A673 (cell line): ENCODE results near the gene CHRM2. TPM values are rescaled to one million over a fixed set of nuclear protein-coding genes. Genes with fewer than 3 reads are reported as not detected.

ENCODE experiments used
- BruUV-seq: library from RNA; stranded (reverse); fragments of 400-500 nt; replicated peaks from 2 replicates; lab custom pipeline; 2021; lab: Mats Ljungman, UMichigan
- CTCF ChIA-PET: fragments of 300-600 bp; sonication (Branson Sonifier 250); formaldehyde crosslinking; loops from one replicate; lab custom pipeline; 2022; ENCODE audit warnings: antibody characterized with exemption; lab: Charles Lee
- POLR2A ChIA-PET: fragments of 300-600 bp; sonication (Branson Sonifier 250); formaldehyde crosslinking; loops from one replicate; lab custom pipeline; 2022; ENCODE audit warnings: antibody characterized with exemption; ENCODE audit not compliant: low non-redundant PET; lab: Charles Lee
- DNase-seq: peaks from one replicate; pipeline ENCODE4 v3.0.0-alpha.2; 2015; ENCODE audit warnings: low spot score
- H3K27ac ChIP-seq: fragments of 200-600 bp; sonication (generic); 2 replicates; pipeline ENCODE4 v1.5.1; 2016; ENCODE audit warnings: mixed run types, low read depth, mild to moderate bottlenecking, mixed read lengths, antibody characterized with exemption, low read length; ENCODE audit not compliant: poor library complexity, severe bottlenecking
- H3K27me3 ChIP-seq: fragments of 200-600 bp; sonication (generic); replicated peaks from 2 replicates; pipeline ENCODE4 v1.6.1; 2017; ENCODE audit warnings: mixed run types, low read depth, mild to moderate bottlenecking, mixed read lengths, antibody characterized with exemption, low read length; ENCODE audit not compliant: insufficient read depth, poor library complexity
- H3K36me3 ChIP-seq: fragments of 200-600 bp; sonication (generic); 2 replicates; pipeline ENCODE4 v1.6.1; 2016; ENCODE audit warnings: mixed run types, mild to moderate bottlenecking, mixed read lengths, antibody characterized with exemption, low read length; ENCODE audit not compliant: insufficient read depth, poor library complexity, severe bottlenecking
- H3K4me1 ChIP-seq: fragments of 200-600 bp; sonication (generic); 2 replicates; pipeline ENCODE4 v1.6.1; 2017; ENCODE audit warnings: mixed run types, mild to moderate bottlenecking, mixed read lengths, antibody characterized with exemption, low read length; ENCODE audit not compliant: insufficient read depth, poor library complexity, severe bottlenecking
- H3K4me3 ChIP-seq: fragments of 200-600 bp; sonication (generic); 2 replicates; pipeline ENCODE4 v1.5.1; 2016; ENCODE audit warnings: low read depth, mixed run types, mild to moderate bottlenecking, mixed read lengths, low read length; ENCODE audit not compliant: poor library complexity, severe bottlenecking
- H3K9me3 ChIP-seq: fragments of 200-600 bp; sonication (generic); 2 replicates; pipeline ENCODE4 v1.6.1; 2016; ENCODE audit warnings: mixed run types, low read depth, mild to moderate bottlenecking, mixed read lengths, antibody characterized with exemption, low read length; ENCODE audit not compliant: poor library complexity, severe bottlenecking
- CTCF ChIP-seq: fragments of 300-800, 200-600 bp; sonication (generic); conservative IDR thresholded peaks from 2 replicates; pipeline ENCODE4 v1.5.1; 2017; ENCODE audit warnings: low read depth, mild to moderate bottlenecking, antibody characterized with exemption, low read length, moderate library complexity, mixed read lengths
- EZH2 ChIP-seq: fragments of 200-600 bp; sonication (generic); IDR thresholded peaks from 2 replicates; pipeline ENCODE4 v1.6.1; 2017; ENCODE audit warnings: borderline replicate concordance, low read depth, mild to moderate bottlenecking, mixed read lengths, antibody characterized with exemption, low read length; ENCODE audit not compliant: poor library complexity, severe bottlenecking
- intact Hi-C: fragments of 100-400 bp; cut with micrococcal nuclease; formaldehyde crosslinking; loops from one replicate; pipeline ENCODE4 v1.10.0; 2022; ENCODE audit not compliant: unreplicated experiment
- total RNA-seq: library from RNA; stranded (reverse); gene quantifications from 2 replicates; pipeline ENCODE4 v1.2.3, GENCODE V29; 2021

Gene CHRM2
- total RNA-seq, 1 experiment from 2014 or later, result 4.6 TPM

- BruUV-seq, result no TSS peak
- ChIA-PET POLR2A (no interaction called here), CTCF (no interaction called here)
- Histone ChIP-seq H3K36me3 (no peaks in the 10 kb centered on the region), H3K4me1 (no peaks in the 10 kb centered on the region), H3K9me3 (no peaks in the 10 kb centered on the region), H3K4me3 (no peak overlapping the region), H3K27ac (no peak overlapping the region), H3K27me3 (no peaks in the 10 kb centered on the region)
- DNase-seq, result no peak
- intact Hi-C loops, result no loop called here
- no peak for TF ChIP-seq EZH2
- TF ChIP-seq CTCF, result no peak
Measured at GRCh38 chr7:136847858-136848257, 20.6 kb upstream of the CHRM2 start.

- no peaks in the 10 kb centered on the region for H3K9me3 ChIP-seq
- intact Hi-C loops, result no loop called here
- no peaks in the 10 kb centered on the region for H3K36me3 ChIP-seq
- ChIA-PET CTCF (no interaction called here), POLR2A (no interaction called here)
- no peak overlapping the region for H3K4me3 ChIP-seq
- DNase-seq, result no peak
- no peaks in the 10 kb centered on the region for H3K27me3 ChIP-seq
- TF ChIP-seq EZH2, result no peak
- no peak for TF ChIP-seq CTCF
- BruUV-seq, result no TSS peak
- H3K4me1 ChIP-seq, result no peaks in the 10 kb centered on the region
- no peak overlapping the region for H3K27ac ChIP-seq
Measured at GRCh38 chr7:136853654-136854053, 14.8 kb upstream of the CHRM2 start.

GRCh38 chr7:136857573-136857972 is 10.9 kb upstream of the CHRM2 start:
- ChIA-PET POLR2A (no interaction called here), CTCF (no interaction called here)

More at GRCh38 chr7:136857573-136857972, 10.9 kb upstream of the CHRM2 start:
- intact Hi-C loops, result no loop called here
- H3K27ac ChIP-seq, result no peak overlapping the region
- peak; percentile 20 for DNase-seq
- no TSS peak for BruUV-seq
- H3K27me3 ChIP-seq, result no peaks in the 10 kb centered on the region
- H3K36me3 ChIP-seq, result no peaks in the 10 kb centered on the region
- no peaks in the 10 kb centered on the region for H3K9me3 ChIP-seq
- no peak overlapping the region for H3K4me3 ChIP-seq
- TF ChIP-seq CTCF, result no peak
- TF ChIP-seq EZH2, result no peak
- H3K4me1 ChIP-seq, result no peaks in the 10 kb centered on the region
